ENCODE results near the gene ATXN1. TPM values are rescaled to one million over a fixed set of nuclear protein-coding genes. Genes with fewer than 3 reads are reported as not detected.

The ATXN1 gene
- total RNA-seq, 1 experiment from 2014 or later, result 8.1 TPM

- no peak for ATAC-seq
- no peak overlapping the region for H3K4me3 Mint-ChIP-seq
These were observed 91.1 kb downstream of the ATXN1 start for GRCh38 chr6:16670183-16670582.

More at GRCh38 chr6:16670183-16670582, 91.1 kb downstream of the ATXN1 start:
- ChIA-PET POLR2A (no interaction called here), CTCF (no interaction called here)
- no peaks in the 10 kb centered on the region for H3K27me3 Mint-ChIP-seq (ENCODE audit: low read depth)
- H3K9me3 Mint-ChIP-seq, result no peaks in the 10 kb centered on the region
- no peaks in the 10 kb centered on the region for H3K36me3 Mint-ChIP-seq
- no peak for DNase-seq (ENCODE audit: low spot score)
- H3K4me1 Mint-ChIP-seq, result peaks cover 26% of the 10 kb centered on the region
- no peak for TF ChIP-seq SOX15 (CRISPR knock-in tag; IDR thresholded peaks at IDR 0.05)
- TF ChIP-seq AFF4 (CRISPR knock-in tag; IDR thresholded peaks at IDR 0.05; ENCODE audit: borderline replicate concordance), result no peak
- TF ChIP-seq, protein P1, sequence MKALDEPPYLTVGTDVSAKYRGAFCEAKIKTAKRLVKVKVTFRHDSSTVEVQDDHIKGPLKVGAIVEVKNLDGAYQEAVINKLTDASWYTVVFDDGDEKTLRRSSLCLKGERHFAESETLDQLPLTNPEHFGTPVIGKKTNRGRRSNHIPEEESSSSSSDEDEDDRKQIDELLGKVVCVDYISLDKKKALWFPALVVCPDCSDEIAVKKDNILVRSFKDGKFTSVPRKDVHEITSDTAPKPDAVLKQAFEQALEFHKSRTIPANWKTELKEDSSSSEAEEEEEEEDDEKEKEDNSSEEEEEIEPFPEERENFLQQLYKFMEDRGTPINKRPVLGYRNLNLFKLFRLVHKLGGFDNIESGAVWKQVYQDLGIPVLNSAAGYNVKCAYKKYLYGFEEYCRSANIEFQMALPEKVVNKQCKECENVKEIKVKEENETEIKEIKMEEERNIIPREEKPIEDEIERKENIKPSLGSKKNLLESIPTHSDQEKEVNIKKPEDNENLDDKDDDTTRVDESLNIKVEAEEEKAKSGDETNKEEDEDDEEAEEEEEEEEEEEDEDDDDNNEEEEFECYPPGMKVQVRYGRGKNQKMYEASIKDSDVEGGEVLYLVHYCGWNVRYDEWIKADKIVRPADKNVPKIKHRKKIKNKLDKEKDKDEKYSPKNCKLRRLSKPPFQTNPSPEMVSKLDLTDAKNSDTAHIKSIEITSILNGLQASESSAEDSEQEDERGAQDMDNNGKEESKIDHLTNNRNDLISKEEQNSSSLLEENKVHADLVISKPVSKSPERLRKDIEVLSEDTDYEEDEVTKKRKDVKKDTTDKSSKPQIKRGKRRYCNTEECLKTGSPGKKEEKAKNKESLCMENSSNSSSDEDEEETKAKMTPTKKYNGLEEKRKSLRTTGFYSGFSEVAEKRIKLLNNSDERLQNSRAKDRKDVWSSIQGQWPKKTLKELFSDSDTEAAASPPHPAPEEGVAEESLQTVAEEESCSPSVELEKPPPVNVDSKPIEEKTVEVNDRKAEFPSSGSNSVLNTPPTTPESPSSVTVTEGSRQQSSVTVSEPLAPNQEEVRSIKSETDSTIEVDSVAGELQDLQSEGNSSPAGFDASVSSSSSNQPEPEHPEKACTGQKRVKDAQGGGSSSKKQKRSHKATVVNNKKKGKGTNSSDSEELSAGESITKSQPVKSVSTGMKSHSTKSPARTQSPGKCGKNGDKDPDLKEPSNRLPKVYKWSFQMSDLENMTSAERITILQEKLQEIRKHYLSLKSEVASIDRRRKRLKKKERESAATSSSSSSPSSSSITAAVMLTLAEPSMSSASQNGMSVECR (CRISPR knock-in tag; IDR thresholded peaks at IDR 0.05; ENCODE audit: borderline replicate concordance), result no peak
- no peak for TF ChIP-seq JAZF1 (CRISPR knock-in tag; IDR thresholded peaks at IDR 0.05)
- no peak for TF ChIP-seq NFATC4 (CRISPR knock-in tag; IDR thresholded peaks at IDR 0.05)
- TF ChIP-seq RORB (CRISPR knock-in tag; IDR thresholded peaks at IDR 0.05), result no peak
- TF ChIP-seq ETV6 (CRISPR knock-in tag; IDR thresholded peaks at IDR 0.05), result no peak
- no peak for TF ChIP-seq ZBTB43 (CRISPR knock-in tag; IDR thresholded peaks at IDR 0.05)
- no peak for TF ChIP-seq GRHL2 (CRISPR knock-in tag; IDR thresholded peaks at IDR 0.05; ENCODE audit: insufficient replicate concordance, severe bottlenecking)
- no peak for TF ChIP-seq FOXJ3 (CRISPR knock-in tag; IDR thresholded peaks at IDR 0.05; ENCODE audit: borderline replicate concordance)
- no peak for TF ChIP-seq ZNF281 (CRISPR knock-in tag; IDR thresholded peaks at IDR 0.05)
- TF ChIP-seq ZNF512 (CRISPR knock-in tag; IDR thresholded peaks at IDR 0.05; ENCODE audit: borderline replicate concordance), result no peak
- no peak for TF ChIP-seq NR3C1 (CRISPR knock-in tag; conservative IDR thresholded peaks at IDR 0.05; ENCODE audit: low read depth)
- no peak for TF ChIP-seq EMX1 (CRISPR knock-in tag; IDR thresholded peaks at IDR 0.05)
- TF ChIP-seq, protein P2, sequence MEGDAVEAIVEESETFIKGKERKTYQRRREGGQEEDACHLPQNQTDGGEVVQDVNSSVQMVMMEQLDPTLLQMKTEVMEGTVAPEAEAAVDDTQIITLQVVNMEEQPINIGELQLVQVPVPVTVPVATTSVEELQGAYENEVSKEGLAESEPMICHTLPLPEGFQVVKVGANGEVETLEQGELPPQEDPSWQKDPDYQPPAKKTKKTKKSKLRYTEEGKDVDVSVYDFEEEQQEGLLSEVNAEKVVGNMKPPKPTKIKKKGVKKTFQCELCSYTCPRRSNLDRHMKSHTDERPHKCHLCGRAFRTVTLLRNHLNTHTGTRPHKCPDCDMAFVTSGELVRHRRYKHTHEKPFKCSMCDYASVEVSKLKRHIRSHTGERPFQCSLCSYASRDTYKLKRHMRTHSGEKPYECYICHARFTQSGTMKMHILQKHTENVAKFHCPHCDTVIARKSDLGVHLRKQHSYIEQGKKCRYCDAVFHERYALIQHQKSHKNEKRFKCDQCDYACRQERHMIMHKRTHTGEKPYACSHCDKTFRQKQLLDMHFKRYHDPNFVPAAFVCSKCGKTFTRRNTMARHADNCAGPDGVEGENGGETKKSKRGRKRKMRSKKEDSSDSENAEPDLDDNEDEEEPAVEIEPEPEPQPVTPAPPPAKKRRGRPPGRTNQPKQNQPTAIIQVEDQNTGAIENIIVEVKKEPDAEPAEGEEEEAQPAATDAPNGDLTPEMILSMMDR (IDR thresholded peaks at IDR 0.05), result no peak
- TF ChIP-seq NR2C2 (CRISPR knock-in tag; IDR thresholded peaks at IDR 0.05), result no peak
- H3K27ac Mint-ChIP-seq, result peak overlapping the region; percentile 5; the same call in 1 of the 2 replicates

All from WTC11 (cell line).